Activated naive CD8-positive, alpha-beta T cell treated with anti-CD3 and anti-CD28 coated beads, Interleukin-2, amount 10 ng/mL, durations not matched to agents 7 days and 5 days (primary cell): ENCODE measurements around the gene ZNF555. TPM values are rescaled to one million over a fixed set of nuclear protein-coding genes. Genes with fewer than 3 reads are reported as not detected.
"Not testable (repeated sequence)": the region's sequence is repeated elsewhere in the genome, so short reads cannot be mapped to it uniquely, and the experiment has no call there.

Experiments
- ATAC-seq: fragments of 150-1000 bp; cut with Tn5 transposase; one replicate; pipeline ENCODE4 v1.10.0; 2021; ENCODE audit warnings: low read depth, moderate library complexity
- POLR2A ChIA-PET: fragments of 350-600 bp; sonication (Branson Sonifier 250); formaldehyde crosslinking; loops from one replicate; lab custom pipeline; 2021; ENCODE audit warnings: antibody characterized with exemption; lab: Charles Lee
- DNase-seq: peaks from one replicate; pipeline ENCODE4 v3.0.0; 2021
- H3K27ac Mint-ChIP-seq: one replicate; pipeline ENCODE4 v1.8.0; 2022; ENCODE audit warnings: mild to moderate bottlenecking, mixed read lengths
- H3K27me3 Mint-ChIP-seq: one replicate; pipeline ENCODE4 v1.8.0; 2022; ENCODE audit warnings: mild to moderate bottlenecking, moderate library complexity, mixed read lengths
- H3K36me3 Mint-ChIP-seq: one replicate; pipeline ENCODE4 v1.8.0; 2021; ENCODE audit warnings: mild to moderate bottlenecking, mixed read lengths
- H3K4me1 Mint-ChIP-seq: one replicate; pipeline ENCODE4 v1.8.0; 2021; ENCODE audit warnings: mixed read lengths
- H3K4me3 Mint-ChIP-seq: one replicate; pipeline ENCODE4 v1.8.0; 2022; ENCODE audit warnings: mild to moderate bottlenecking, moderate library complexity, mixed read lengths
- H3K9me3 Mint-ChIP-seq: one replicate; pipeline ENCODE4 v1.8.0; 2021; ENCODE audit warnings: mixed read lengths
- total RNA-seq, 2 experiments: library from RNA; stranded (reverse); gene quantifications; one replicate each; pipeline ENCODE4 v1.2.3, GENCODE V29; 2021

Gene ZNF555
- total RNA-seq, 2 experiments from 2014 or later = 4.8 to 5.3 TPM

DNA sequence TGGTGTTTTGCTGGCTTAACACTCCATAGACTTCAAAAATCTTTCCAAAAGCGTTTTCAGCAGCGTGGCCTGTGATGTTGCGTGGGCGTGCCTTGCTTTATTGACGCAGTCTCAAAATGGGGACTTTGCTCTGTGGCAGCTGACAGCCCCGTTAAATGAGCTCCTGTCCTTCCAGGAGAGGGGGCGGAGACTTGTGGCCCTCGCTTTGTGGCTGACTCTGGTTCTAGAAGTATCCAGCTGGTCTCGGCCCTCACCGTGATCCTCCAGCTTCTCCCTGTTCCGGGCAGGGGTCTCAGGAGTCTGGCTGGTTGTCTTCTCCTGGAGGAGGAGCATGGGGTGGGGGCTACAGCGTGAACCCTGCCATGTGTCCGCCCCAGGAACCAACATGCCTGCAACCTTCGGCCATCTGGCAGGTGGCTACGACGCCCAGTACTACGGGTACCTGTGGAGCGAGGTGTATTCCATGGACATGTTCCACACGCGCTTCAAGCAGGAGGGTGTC lies 30.0 kb upstream of the ZNF555 start:
- H3K4me3 Mint-ChIP-seq = no peak overlapping the region
- H3K9me3 Mint-ChIP-seq = no peaks in the 10 kb centered on the region
- H3K4me1 Mint-ChIP-seq = no peaks in the 10 kb centered on the region
- POLR2A ChIA-PET = interaction anchor here (1.8 kb wide), 1 partner anchor 26 kb away, joined by 4 read pairs; the partner anchor contains the start of gene THOP1
- DNase-seq = no peak
- ATAC-seq = no peak
- H3K27me3 Mint-ChIP-seq = no peaks in the 10 kb centered on the region
- H3K36me3 Mint-ChIP-seq = no peaks in the 10 kb centered on the region
- no peak overlapping the region for H3K27ac Mint-ChIP-seq

DNA sequence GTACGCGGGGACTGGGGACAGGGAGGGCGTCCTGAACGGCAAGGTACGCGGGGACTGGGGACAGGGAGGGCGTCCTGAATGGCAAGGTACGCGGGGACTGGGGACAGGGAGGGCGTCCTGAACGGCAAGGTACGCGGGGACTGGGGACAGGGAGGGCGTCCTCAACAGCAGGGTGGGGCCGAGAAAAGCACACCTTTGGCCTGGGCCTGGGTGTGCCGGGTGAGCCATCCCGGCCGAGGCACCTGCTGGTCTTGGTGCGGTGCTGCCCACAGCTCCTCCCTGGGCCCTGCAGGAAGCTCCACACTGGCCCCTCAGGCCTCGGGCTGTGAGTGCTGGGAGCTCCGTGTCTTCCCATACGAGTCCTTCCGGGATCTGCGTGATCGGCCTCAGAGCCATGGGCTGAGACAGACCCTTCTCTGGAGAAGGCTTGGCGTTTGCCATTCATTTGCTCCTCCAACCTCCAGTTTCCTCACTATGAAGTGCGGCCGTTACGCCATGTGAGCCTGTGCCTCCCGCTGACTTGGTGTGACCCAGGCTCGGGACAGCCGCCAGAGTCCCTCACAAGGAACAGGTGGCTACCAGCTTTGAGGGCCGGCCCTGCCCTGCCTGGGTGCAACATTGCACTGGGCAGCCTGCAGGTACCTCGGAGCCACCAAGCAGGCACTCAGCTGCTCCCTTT lies 29.4 kb upstream of the ZNF555 start:
- Mint-ChIP-seq H3K27ac (no peak overlapping the region), H3K27me3 (no peaks in the 10 kb centered on the region), H3K9me3 (no peaks in the 10 kb centered on the region), H3K4me1 (no peaks in the 10 kb centered on the region), H3K36me3 (no peaks in the 10 kb centered on the region), H3K4me3 (no peak overlapping the region)
- DNase-seq = no peak
- POLR2A ChIA-PET = interaction anchor here (1.8 kb wide), 1 partner anchor 27 kb away, joined by 4 read pairs; the partner anchor contains the start of gene THOP1
- no peak for ATAC-seq

DNA sequence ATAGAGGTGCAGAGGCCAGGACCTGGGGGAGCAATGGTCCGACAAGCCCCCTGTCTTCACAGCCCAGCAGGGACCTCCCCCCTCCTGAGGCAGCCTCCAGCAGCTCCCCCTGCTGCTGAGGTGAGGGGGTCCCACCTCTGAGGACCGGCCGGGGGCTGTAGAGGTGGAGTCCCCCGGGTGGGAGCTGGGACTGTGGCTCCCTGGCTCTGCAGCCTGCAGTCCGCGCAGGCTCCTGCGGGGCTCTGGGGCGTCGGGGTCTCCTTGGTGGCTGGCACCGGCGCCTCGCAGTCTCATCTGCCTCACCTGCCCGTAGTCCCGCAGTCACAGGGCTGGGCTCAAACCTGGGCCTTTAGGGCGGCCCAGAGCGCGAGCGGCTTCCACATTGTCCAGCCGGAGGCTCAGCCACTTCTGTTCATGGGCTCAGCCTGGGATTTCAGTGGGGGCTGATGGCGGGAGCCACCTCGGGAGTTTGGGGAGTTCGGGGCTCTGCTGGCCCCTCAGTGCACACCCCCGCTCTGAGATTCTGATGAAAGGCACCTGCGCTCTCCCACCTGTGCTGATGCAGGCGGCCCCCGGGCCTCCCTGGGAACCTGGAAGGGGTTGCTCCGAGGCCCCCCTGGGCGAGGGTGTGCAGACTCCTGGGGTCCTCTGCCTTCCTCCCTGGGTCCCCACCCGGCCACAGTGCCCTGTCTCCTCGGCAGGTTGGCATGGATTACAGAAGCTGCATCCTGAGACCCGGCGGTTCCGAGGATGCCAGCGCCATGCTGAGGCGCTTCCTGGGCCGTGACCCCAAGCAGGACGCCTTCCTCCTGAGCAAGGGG lies 28.7 kb upstream of the ZNF555 start:
- Mint-ChIP-seq H3K9me3 (no peaks in the 10 kb centered on the region), H3K27ac (no peak overlapping the region), H3K4me3 (no peak overlapping the region), H3K4me1 (no peaks in the 10 kb centered on the region), H3K36me3 (no peaks in the 10 kb centered on the region), H3K27me3 (no peaks in the 10 kb centered on the region)
- ATAC-seq (no peak), DNase-seq (no peak)
- POLR2A ChIA-PET = no interaction called here

DNA sequence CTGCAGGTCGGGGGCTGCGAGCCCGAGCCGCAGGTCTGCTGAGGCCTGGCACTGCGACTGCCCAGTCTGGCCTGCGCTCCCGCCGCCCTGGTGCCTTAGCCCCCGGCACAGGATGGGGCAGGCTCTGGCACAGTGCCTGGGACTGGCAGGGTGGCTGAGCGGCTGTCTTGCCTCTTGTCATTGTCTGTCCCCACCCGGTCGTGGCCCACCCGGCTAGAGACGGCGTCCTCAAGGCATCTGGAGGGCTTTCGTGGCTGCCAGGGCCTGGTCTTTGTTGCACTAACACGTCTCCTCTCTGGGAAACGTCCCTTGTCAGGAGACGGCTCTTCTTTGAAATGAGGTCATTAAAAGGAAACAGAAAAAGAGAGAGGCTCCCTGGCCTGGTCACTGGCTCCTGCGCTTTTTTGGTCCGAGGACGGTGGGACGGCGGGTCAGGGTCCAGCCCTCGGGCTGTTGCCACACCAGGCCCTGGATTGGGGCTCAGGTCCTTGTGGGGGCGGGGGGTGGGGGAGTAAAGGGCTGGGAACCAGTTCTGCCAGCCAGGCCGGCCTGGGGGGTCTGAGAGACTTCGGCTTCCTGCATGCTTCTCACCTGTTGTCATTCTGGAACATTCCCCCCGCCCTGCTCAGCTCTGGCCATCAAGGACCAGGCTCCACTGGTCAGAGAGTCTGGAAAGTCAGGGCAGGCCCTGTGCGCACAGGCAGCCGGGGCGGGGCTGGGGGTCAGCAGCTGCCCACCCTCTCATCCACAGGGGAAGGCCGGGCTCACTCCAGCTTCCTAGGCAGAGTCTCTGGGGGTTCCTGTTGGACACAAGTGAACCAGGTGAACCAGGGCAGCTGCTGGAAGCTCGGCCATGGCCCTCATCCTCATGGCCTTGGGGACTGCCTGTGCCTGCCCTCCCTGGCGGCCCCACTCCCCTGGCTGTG lies 27.8 kb upstream of the ZNF555 start:
- no peaks in the 10 kb centered on the region for H3K27me3 Mint-ChIP-seq
- no peak overlapping the region for H3K27ac Mint-ChIP-seq
- ATAC-seq (no peak), DNase-seq (no peak)
- POLR2A ChIA-PET = no interaction called here
- H3K36me3 Mint-ChIP-seq = no peaks in the 10 kb centered on the region
- H3K4me3 Mint-ChIP-seq = no peak overlapping the region
- no peaks in the 10 kb centered on the region for H3K4me1 Mint-ChIP-seq
- H3K9me3 Mint-ChIP-seq = no peaks in the 10 kb centered on the region

DNA sequence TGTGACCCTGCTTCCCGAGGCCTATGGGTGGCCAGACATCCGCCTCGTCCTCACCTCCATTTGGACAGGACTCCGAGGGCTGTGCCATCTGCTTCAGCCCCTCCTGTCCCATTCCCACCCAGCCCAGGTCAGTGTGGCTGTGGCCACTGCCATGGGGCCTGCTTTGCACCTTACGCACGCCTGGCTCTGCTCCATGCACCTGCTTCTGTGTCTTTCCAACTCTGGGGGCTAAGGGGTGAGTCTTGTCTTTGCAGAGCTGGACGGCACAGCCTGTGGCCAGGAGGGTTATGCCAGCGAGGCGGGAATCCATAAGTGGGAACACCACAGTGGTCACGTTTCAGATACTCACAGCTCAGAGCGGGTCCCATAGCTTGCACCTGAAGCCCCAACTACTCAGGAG lies 26.8 kb upstream of the ZNF555 start:
- DNase-seq = no peak

DNA sequence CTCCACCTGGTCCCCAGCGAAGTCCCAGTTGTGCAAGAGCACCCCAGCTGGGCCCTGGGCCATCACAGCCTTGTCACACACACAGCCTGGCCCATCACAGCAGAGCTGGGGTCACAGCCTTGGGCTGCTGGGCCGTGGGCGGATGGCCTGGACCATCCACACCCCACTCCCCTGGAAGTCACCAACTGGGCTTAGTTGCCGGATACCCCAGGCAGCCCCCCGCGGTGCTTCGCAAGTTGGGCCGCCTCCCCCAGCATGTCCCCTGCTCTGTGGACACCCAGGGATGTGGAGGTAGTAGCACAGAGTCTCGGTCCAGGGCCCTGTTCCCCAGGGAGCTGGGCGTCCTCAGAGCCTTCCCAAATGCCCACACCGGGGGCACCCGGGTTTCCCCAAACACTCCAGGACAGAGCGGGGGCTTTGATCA lies 26.1 kb upstream of the ZNF555 start:
- no peak for ATAC-seq
- DNase-seq = no peak
- no peak overlapping the region for H3K4me3 Mint-ChIP-seq
- no peaks in the 10 kb centered on the region for H3K9me3 Mint-ChIP-seq
- POLR2A ChIA-PET = no interaction called here
- no peak overlapping the region for H3K27ac Mint-ChIP-seq
- peaks cover under 1% of the 10 kb centered on the region for H3K4me1 Mint-ChIP-seq
- no peaks in the 10 kb centered on the region for H3K27me3 Mint-ChIP-seq
- H3K36me3 Mint-ChIP-seq = no peaks in the 10 kb centered on the region

More for the DNA sequence above, 26.8 kb upstream of the ZNF555 start:
- Mint-ChIP-seq H3K4me1 (no peaks in the 10 kb centered on the region), H3K36me3 (no peaks in the 10 kb centered on the region), H3K27ac (no peak overlapping the region), H3K27me3 (no peaks in the 10 kb centered on the region), H3K9me3 (no peaks in the 10 kb centered on the region), H3K4me3 (no peak overlapping the region)
- ATAC-seq = no peak
- POLR2A ChIA-PET = no interaction called here

DNA sequence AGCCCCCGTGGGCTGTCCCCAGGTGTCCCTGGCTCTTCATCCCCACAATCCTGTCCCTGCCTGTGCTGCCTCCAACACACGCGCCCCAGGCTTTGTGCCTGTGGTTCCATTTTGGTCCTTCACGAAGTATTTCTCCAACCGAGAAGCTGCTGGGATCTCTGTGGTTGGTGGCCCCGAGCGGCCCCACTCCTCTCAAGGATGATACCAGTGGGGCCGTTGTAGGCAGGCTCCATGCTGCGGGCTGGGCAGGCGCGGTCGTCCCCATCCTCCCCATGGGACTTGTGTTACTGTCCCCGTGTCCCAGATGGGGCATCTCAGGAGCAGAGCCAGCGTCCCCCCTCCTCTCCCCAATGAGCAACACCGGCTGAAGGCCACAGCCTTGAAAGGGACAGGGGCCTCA lies 25.4 kb upstream of the ZNF555 start:
- Mint-ChIP-seq H3K27ac (no peak overlapping the region), H3K4me3 (no peak overlapping the region), H3K36me3 (no peaks in the 10 kb centered on the region), H3K9me3 (no peaks in the 10 kb centered on the region), H3K27me3 (no peaks in the 10 kb centered on the region), H3K4me1 (peaks cover 2% of the 10 kb centered on the region)
- DNase-seq (no peak), ATAC-seq (no peak)
- POLR2A ChIA-PET = no interaction called here

DNA sequence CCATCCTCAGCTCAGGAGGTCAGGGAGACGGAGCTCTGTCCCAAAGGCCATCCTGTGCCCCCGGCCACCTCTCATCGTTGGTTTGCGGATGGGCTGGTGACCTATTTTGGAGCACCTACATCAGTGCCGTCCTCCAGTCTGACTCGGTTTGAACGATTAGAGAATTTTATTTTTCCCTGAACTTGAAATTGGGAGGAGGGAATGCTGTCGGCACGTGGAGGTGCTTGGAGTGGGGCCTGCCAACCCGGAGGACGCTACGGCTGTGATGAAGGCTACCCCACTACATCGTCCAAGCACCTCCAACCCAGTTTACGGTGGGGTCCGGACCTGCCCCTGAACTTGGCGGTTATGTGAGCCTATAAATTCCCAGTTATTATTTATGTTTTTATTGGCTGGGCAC lies 24.6 kb upstream of the ZNF555 start:
- POLR2A ChIA-PET = no interaction called here
- Mint-ChIP-seq H3K27ac (no peak overlapping the region), H3K27me3 (no peaks in the 10 kb centered on the region), H3K4me3 (no peak overlapping the region), H3K36me3 (no peaks in the 10 kb centered on the region), H3K9me3 (no peaks in the 10 kb centered on the region), H3K4me1 (peaks cover 2% of the 10 kb centered on the region)
- no peak for ATAC-seq
- no peak for DNase-seq

DNA sequence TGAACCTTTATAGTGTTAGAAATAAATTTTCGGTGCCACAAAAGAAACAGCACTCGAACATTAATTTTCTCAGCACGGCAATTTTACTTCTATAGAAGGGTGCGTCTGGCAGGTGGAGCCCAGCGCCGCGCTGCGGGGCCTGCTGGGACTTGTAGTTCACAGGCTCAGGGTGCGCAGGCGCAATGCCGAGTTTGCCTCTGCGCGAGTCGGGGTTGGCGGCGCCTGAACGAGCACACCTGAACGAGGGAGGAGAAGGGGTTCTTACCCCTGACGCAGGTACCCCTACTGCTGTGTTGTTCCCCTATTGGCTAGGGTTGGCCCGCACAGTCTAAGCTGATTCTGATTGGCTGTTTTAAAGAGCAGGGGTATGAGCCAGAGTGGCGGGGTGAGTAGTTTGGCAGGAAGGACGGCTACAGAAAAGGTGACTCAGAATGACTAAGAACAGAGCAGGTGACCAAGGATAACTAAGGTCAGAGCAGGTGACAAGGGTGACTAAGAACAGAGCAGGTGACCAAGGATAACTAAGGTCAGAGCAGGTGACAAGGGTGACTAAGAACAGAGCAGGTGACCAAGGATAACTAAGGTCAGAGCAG lies 23.9 kb upstream of the ZNF555 start:
- H3K27ac Mint-ChIP-seq, H3K9me3 Mint-ChIP-seq, DNase-seq, POLR2A ChIA-PET, H3K36me3 Mint-ChIP-seq, H3K4me3 Mint-ChIP-seq, H3K4me1 Mint-ChIP-seq, ATAC-seq, H3K27me3 Mint-ChIP-seq: not testable (repeated sequence)

DNA sequence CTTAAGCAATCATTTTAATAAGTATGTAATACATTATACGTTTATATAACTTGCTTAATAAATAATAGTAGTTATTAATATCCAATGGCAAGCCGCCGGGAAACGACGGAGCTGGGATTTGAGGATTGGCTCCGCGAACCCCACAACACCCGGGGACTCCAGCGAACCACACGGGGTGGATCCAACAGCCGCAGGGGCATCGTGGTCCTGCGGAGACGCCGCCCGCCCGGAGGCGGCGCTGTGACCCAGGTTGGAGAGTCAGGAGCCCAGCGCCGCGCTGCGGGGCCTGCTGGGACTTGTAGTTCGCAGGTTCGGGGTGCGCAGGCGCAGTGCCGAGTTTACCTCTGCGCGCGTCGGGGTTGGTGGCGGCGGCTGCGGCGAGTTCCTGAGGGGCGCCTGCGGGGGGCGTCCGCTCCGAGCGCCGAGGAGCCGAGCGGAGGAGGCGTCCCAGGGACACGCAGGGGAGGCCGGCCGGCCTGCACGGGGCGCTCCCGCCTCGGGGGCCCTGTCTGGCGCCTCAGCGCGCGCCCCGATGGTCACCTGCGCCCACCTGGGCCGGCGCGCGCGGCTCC lies 21.6 kb upstream of the ZNF555 start, which contains the start of gene ZNF554:
ZNF554 (plus strand) TSS at position 329 of the 572 bp plus-strand sequence; CDS start at position 533, 204 bp downstream.
- POLR2A ChIA-PET = interaction anchor here (0.7 kb wide), 1 partner anchor 18 kb away, joined by 4 read pairs; no protein-coding TSS in a partner anchor
- H3K9me3 Mint-ChIP-seq = peaks cover 2% of the 10 kb centered on the region
- ATAC-seq = peak; percentile 93

DNA sequence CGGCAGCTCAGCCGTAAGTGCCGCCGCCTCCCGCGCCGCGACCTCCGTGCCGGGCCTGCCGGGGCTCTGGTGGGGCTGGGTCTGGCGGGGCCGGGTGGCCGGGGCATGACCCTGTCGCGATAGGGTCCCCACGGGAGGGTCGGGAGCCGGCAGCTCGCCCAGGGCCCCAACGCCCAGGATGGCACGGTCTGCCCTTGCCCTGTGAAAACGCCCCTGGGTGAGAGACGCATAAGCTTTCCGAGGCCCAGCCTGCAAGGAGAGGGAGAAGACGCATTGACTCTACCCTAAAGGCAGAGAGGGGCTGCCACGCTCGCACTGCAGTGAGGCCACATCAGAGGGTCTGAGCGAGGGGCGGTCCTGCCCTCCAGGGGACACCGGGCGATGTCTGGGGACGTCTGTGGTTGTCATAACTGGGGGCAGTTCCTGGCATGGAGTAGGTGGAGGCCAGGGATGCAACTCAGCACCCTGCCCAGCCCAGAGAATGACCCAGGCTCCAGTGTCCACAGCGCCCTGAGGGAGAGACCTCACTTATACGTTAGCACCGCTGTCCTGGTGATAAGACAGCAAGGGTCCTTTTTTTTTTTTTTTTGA lies 21.1 kb upstream of the ZNF555 start:
- DNase-seq = no peak
- Mint-ChIP-seq H3K4me3 (peak overlapping the region; percentile 82), H3K27me3 (no peaks in the 10 kb centered on the region), H3K9me3 (peaks cover 2% of the 10 kb centered on the region), H3K27ac (no peak overlapping the region), H3K4me1 (peaks cover 2% of the 10 kb centered on the region), H3K36me3 (peaks cover 5% of the 10 kb centered on the region)
- POLR2A ChIA-PET = interaction anchor here (0.7 to 1.0 kb wide), 3 partner anchors 21 to 157 kb away, joined by 3 to 6 read pairs (median 4); partner anchors contain the start of genes TLE6 and ZNF555
- ATAC-seq = no peak

More for the DNA sequence above, 21.6 kb upstream of the ZNF555 start, which contains the start of gene ZNF554:
- H3K4me1 Mint-ChIP-seq = peaks cover 2% of the 10 kb centered on the region
- H3K4me3 Mint-ChIP-seq = peak within 1 kb of the TSS; percentile 82
- no peaks in the 10 kb centered on the region for H3K27me3 Mint-ChIP-seq
- H3K27ac Mint-ChIP-seq = no peak within 1 kb of the TSS
- peak; percentile 100 for DNase-seq
- peaks cover 5% of the 10 kb centered on the region for H3K36me3 Mint-ChIP-seq

DNA sequence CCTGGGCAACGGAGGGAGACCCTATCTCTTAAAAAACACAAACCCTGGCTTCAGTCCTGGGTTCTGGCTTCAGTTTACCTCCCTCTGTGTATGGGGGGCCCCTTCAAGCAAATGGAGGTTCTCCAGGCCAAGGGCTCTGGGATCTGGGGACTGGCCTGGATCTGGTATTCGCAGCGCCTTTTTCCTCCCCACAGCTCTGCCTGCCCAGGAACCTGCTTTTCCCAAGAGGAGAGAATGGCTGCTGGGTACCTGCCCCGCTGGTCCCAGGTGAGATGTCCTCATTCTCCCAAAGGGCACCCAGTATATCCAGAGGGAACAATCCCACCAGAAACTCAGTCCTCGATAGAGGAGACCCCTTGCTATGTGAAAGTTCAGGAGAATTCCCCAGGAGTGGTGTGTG lies 18.4 kb upstream of the ZNF555 start:
- H3K4me3 Mint-ChIP-seq = no peak overlapping the region
- no peak for ATAC-seq

More for the DNA sequence above, 18.4 kb upstream of the ZNF555 start:
- peaks cover 6% of the 10 kb centered on the region for H3K4me1 Mint-ChIP-seq
- H3K27ac Mint-ChIP-seq = no peak overlapping the region
- no peak for DNase-seq
- H3K36me3 Mint-ChIP-seq = peaks cover 13% of the 10 kb centered on the region
- POLR2A ChIA-PET = no interaction called here
- no peaks in the 10 kb centered on the region for H3K27me3 Mint-ChIP-seq
- H3K9me3 Mint-ChIP-seq = peaks cover 10% of the 10 kb centered on the region
